Stimulated activated CD4-positive, alpha-beta T cell treated with anti-CD3 and anti-CD28 coated beads, Interleukin-2, amount 100 ng/mL, for 24 hours (primary cell): Measurements from ENCODE around the gene GLIS2.

Source experiments
- DNase-seq, 2 donors: peaks; one replicate each; pipeline ENCODE4 v3.0.0-alpha.2; 2020

Gene GLIS2

DNA sequence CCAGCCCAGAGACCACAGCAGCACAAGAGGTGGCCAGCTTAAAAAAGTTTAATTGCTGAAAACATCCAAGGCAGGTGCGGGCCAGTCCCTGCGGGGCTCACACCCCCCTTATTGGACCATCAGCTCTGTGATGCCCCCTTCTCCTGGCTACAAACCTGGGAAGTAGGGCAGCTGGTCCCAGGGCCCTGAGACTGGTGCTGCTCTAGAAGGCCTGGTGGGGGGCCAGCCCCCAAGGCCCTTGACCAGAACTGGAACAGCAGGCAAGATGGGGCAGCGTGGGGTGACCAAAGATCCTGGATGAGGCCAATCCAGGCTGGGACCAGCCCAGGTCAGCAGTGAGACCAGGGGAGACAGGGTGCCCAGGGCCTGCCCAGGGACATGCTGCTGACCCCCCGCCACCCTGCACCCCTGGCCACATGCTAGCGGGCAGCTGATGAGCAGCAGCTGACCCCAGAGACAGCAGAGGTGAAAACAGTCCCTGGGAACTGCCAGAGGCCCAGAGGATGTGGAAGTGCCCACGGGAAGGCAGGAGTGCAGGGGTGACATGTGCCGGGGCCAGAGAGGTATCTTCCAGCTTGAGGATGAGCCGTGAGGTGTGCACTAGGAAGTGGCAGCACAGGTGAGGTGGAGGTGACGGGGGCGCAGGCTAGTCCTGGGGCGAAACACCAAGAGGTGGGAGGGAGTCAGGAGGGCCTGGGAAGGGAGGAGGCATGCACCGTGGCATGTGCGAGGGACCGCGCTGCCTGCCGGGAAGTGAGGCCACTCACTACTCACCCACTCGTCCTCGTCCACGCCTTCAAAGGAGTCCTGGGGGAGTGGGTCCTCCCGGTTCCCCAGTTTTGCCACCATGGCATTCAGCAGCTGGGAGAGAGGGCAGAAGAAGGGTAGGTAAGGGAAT is 38.9 kb downstream of the GLIS2 start:
- DNase-seq = no peak

DNA sequence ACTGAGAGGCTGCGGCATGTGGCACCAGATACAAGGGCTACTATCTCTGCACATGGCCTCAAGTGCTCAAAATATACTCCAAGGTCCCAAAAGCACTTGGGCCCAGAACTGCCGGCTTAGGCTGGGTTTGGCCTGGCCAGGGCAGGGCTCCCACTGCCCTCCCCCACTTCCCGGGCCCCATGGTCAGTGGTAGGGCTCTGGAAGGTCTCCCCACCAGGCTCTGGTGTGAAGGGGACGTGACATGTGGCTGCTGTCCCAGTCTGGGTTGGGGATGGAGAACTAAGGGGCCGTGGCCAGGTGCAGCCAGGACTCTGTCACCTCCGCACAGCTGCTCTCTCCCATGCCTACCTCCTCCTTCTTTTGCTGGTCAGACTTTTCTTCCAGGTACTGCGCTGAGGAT is 41.0 kb downstream of the GLIS2 start:
- no peak for DNase-seq

GRCh38 chr16:4358236-4358635 is 42.4 kb downstream of the GLIS2 start:
- no peak for DNase-seq

- DNase-seq = peak; percentile 78 to 81
These were observed 43.1 kb downstream of the GLIS2 start for GRCh38 chr16:4358831-4359561.

DNA sequence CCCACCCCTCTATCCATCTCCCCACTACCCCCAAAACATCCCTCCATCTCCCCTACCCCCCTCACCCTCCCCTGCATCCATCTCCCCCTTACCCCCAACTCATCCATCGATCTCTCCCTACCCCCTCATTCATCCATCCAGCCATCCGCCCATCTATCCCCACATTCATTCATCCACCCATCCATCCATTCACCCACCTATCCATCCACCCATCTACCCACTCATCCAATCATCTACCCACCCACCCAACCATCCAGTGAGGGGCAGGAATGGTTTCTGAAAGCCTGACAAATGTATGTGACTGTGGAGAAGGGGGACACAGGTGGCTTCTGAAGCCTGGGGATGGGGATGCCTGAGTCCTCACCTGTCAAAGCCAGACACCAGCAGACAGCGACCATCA is 44.0 kb downstream of the GLIS2 start:
- DNase-seq = no peak

GRCh38 chr16:4360538-4361021 is 44.7 kb downstream of the GLIS2 start:
- DNase-seq = peak in 1 of 2 donors; percentile 30

- DNase-seq = no peak
These were observed 45.4 kb downstream of the GLIS2 start for GRCh38 chr16:4361033-4361943.

DNA sequence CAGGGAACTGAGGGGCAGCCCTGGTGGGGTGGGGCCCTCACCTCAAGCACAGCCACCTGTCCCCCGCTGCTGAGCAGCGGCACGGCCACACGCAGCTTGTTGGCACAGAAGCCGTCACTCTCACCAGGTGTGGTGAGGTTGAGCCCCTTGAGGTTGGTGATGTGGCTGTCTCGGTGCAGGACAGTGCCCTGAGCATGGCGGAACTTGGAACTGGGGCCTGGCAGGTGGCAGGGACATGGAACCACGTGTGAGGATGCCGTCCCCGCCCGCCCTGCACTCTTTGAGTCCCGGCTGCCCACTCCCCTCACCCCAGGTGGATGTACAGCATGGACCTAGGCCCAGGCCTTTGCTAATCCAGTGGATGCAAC is 46.1 kb downstream of the GLIS2 start:
- no peak for DNase-seq

DNA sequence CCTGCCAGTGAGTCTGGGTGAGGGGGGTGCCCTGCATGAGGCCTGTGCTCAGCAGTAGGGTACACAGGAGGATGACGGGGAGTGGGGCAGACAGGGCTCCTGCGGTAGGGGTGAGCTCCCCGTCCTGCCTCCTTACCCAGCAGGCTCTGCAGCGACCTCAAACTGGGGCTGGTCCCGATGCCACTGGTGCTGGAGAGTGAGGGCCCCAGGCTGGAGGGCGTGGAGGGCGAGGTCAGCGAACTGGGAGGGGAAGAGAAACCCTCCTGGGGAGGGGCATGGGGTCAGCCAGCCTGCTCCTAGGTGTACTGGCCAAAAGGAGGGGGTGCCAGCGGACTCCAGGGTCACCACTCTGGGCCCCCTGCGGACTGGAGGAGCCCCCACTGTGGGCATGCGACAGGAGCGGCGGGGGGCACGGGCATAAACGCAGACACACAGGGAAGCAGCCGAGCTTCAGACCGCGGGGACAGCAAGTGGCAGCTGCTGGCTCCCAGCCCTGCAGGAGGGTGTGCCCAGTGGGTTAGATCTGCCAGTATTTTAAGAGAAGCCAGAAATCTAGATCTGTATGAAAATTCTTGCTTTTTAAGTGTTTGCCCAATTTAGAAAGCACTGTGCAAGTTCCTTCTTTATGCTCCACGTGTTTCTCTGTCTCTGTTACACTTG is 46.7 kb downstream of the GLIS2 start:
- DNase-seq = no peak

- no peak for DNase-seq
These were observed 48.5 kb downstream of the GLIS2 start for GRCh38 chr16:4364196-4365013.

DNA sequence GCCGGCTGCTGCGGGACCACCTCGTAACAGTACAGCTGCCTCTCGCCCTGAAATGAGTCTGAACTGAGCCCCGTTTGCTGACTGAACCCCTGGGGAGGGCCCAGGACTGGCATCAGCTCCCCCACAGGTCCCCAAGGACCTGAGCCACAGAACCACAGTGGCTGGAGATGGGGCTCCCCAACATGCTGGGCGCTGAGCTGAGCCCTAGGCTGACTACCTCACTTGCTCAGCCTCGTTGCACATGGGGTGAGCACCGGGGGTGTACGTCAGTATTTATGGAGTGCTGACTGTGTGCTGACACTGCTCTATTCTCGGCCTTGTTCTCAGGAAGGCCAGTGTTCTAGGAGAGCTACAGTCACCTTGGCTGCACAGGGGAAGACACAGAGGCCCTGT is 49.1 kb downstream of the GLIS2 start:
- no peak for DNase-seq

GRCh38 chr16:4365615-4366014 is 49.7 kb downstream of the GLIS2 start:
- DNase-seq = no peak

DNA sequence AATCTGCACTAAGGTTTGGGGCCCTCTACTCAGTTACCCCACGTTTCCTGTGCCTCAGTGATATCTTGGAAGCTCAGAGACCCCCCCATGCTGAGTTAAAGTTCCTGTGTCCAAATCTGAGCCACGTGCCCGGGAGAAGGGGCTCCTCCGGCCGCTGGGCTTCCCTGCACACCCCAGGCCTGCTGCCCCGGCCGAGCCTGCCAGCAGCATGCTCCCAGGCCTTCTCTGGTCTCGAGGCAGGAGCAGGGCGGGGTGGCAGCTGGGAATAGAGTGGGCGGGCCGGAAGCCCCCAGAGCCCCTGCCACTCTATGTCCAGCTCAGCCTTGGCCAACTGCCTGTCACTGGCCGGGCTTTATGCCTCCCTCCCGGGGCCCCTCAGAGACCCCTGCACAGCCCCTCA is 50.1 kb downstream of the GLIS2 start:
- no peak for DNase-seq

GRCh38 chr16:4367393-4367856 is 51.6 kb downstream of the GLIS2 start:
- DNase-seq = no peak

- DNase-seq = no peak
These were observed 53.3 kb downstream of the GLIS2 start for GRCh38 chr16:4369007-4369733.

GRCh38 chr16:4370151-4370550 is 54.3 kb downstream of the GLIS2 start:
- DNase-seq = no peak

DNA sequence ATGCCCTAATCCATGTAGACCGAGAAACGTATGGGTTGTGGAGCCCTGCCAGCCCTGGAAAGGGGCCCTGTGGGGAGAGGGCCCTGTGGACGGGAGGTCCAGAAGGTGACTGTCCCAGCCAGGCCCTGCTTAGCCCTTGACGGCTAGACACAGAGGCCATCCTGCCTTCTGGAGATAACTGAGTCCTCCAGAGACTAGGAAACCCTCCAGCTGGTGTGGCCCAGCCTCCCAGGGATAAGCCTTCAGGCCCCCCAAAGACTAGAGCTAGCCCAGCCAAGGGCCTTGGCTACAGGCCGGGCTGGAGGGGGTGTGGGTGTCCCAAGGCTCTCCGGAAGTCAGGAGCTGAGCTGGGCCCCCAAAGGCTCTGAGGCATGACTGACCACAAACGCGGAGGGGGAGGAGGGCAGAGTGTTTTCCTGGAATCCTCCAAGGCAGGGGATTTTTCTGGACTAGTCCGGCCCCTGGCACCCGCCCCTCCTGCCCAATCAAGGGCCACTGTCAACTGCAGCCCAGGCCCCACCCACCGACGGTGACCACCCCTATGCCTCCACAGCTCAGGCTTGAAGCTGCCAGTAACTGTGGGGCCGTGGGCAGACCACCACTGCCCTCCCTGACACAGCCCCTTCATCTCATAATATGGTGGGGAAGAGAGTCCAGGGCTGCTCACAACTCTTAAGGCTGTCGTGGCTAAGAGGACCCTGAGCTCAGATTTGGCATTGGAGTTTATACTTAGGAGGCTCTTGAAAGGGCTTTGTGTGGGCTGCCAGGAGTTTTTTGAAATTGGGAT is 54.9 kb downstream of the GLIS2 start:
- no peak for DNase-seq

- DNase-seq = peak; percentile 76
These were observed 55.6 kb downstream of the GLIS2 start, which contains the start of gene VASN for GRCh38 chr16:4371357-4372000. Gene VASN (plus strand): TSS chr16:4371848. CDS start chr16:4380878, 9,030 bp downstream.

- peak; percentile 32 to 37 for DNase-seq
These were observed 56.2 kb downstream of the GLIS2 start for GRCh38 chr16:4372001-4372577.
